HG02763 (cell line): Measurements from ENCODE around the gene DACH1.

ENCODE experiments used
- ATAC-seq: cut with Tn5 transposase; IDR thresholded peaks from one replicate; pipeline ENCODE4 v1.9.1; 2021; ENCODE audit warnings: mild to moderate bottlenecking, moderate library complexity; ENCODE audit not compliant: unreplicated experiment

DACH1 gene

DNA sequence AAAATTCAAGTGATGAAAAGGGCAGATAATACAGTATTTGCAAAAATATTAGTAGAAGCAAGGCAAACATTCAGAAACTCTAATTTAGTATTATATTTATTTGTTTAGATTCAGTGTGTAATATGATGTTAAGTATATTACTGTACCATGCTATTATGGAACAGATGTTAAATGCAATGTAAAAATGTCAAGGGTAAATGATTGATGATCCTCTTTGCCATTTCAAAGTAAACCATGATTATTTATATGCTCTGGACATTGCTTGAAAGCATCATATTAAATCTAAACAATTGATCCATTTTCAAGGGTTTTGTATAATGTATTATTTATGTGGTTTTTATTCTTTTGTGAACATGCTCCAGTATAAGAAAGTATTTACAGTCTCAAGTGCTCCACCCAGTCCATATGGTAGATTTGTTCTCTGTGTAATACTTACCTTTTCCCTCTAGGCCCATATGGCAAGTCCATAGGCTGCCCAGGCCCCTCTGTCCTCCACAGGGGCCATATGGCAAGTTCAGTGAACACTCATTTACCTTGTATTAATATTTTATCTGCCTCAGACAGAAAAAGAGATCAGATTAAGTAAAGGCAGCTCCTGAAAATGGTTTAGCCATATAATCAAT is 353.5 kb downstream of the DACH1 start:
- ATAC-seq = no peak

DNA sequence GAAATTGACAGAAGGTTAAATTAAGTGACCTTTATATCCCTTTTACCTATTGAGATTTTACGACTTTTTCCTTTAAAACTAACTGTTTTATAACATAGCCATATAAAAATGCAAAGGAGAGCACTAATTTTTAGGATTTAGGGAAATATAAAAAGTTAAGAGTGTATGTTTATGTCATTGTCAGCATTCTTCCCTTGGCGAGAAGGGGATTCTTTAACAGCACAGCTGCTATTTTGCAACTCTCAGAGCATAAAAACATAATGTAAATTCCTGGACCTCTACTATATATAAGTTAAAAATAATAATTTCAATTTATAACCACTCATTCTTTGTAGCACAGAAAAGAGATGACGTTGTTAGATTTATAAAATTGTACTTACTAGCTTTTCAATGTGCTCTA is 363.2 kb downstream of the DACH1 start:
- ATAC-seq = no peak

GRCh38 chr13:71499944-71500514 is 367.0 kb downstream of the DACH1 start:
- no peak for ATAC-seq

DNA sequence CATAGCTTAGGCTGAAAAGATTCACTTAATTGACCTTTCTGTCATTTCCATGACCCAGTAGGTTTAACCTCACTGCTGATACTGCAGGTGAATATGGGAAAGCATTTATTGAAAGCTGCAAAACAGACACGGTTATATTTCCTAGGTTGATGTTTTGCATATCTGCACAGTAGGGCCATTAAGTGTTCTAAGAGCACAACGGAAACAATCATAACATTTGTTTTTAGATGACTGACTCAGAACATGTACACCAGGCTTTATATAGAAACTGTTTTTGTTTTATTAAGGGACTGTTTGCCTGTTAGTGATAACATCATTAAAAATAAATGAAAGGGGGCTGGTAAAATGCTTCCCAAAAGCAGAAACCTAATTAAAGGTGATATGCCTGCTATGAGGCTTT is 367.8 kb downstream of the DACH1 start:
- no peak for ATAC-seq

- ATAC-seq = no peak
Observed at GRCh38 chr13:71493189-71493588, 373.8 kb downstream of the DACH1 start.

DNA sequence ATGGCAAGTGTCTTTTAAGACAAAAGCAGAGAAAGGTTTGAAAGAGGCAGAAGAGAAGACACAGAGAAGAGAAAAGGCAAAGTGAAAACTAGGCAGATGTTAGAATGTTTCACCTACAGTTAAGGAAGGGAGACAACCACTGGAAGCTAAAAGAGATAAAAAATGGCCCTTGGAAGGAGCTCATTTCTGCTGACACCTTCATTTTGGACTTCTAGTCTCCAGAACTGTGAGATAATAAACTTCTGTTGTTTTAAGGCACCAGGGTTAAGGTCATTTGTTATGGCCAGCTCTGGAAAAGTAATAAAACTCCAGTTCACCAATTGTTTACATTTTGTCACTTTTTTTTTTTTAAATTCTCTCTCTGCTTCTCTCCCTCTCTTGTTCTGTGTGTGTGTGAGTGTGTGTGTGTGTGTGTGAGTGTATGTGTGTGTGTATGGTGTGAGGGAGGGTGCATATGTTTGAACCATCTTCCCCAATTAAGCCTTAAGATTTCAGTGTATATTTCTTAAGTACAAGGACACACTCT is 374.6 kb downstream of the DACH1 start:
- ATAC-seq = no peak

- no peak for ATAC-seq
Observed at GRCh38 chr13:71491010-71491409, 376.0 kb downstream of the DACH1 start.

GRCh38 chr13:71489041-71489440 is 378.0 kb downstream of the DACH1 start:
- no peak for ATAC-seq

DNA sequence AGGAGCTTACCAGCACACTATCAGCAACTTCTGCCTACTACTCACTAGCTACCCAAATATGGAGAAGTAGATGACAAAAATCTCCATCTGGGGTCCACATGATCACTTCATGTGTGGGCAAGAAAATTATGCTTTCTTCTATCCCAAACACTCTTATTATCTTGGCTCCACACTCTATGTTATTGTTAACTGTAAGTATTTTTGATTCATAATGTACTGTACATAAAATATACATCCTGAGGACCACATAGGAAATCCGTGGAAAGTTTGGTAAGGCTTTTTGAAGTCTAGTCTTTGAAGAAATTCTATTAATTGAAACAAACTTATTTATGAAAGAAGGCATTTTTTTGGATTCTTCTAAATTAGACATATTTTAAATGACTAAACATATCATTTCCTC is 378.8 kb downstream of the DACH1 start:
- ATAC-seq = no peak

- no peak for ATAC-seq
Observed at GRCh38 chr13:71485913-71486312, 381.1 kb downstream of the DACH1 start.

GRCh38 chr13:71483733-71484132 is 383.3 kb downstream of the DACH1 start:
- no peak for ATAC-seq

DNA sequence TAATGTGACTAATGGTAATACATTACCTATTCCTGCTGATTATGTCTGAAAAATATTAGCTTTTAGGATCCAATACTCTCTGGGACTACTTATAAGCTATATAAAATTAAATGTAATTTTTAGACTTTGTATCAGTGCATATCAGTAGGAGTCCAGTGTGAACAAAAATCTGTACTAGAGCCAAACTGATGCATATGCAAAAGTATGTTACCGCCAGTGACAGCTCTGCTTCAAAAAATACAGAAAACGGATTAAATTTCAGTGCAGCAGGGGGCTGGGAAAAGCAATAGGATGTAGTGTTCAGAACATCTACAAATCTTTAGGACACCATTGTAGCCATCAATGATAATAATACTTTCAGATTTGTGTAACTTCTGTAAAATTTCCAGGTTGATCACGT is 385.5 kb downstream of the DACH1 start:
- ATAC-seq = no peak

DNA sequence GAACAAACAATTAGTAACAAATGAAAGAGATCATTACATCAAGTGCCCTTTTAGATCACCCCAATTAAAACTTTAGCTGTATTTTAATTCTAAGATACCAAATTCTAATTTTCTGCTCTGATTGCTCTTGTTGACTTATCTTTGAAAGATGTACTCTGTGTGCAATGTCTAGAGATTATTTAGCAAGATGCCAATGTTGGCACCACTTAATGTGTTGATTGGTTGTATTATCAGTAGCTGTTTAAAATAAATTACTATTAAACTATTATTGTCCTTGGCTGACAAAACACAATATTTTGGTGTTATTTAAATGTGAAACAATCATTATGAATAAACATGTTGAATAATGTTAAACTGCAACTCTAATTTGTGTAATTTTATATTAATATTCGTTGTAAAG is 386.0 kb downstream of the DACH1 start:
- ATAC-seq = no peak

GRCh38 chr13:71477735-71478134 is 389.3 kb downstream of the DACH1 start:
- no peak for ATAC-seq

- ATAC-seq = no peak
Observed at GRCh38 chr13:71474936-71475335, 392.1 kb downstream of the DACH1 start.

DNA sequence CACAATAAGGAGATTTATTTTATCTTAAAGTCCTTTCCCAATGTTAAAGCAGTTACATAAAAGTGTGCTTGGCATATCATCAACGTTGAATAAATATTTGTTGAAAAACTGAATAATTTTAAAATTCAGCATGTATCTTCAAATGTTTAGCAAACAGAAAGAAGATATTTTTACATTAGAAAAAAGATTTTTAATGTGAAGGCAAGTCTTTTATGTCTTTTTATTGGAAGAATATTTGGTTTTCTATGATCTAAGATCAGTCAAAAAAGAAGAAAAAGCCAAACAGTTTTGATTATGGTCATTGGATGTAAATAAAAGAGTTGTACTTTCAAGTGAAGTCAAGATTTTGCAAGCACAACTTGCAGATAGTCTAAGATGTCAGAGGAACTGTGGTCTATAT is 397.4 kb downstream of the DACH1 start:
- ATAC-seq = no peak

GRCh38 chr13:71464686-71465085 is 402.3 kb downstream of the DACH1 start:
- ATAC-seq = no peak

DNA sequence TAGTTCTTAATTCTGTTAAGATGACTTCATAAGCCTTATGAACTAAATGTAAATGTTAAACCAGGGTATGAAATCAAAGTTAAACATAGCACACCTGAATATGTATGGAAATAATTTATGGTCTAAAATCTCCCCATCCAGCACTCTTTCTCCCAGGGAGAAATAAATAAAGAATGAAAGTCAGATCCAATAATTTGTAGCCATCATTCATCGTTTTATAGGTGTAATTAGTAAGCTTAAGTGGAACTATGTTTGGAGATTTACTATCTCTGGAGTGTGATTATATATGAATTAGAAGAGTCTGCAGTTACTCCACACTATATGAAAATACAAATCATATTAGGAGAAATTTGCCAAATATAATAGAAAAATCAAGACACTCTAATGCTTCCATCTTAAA is 405.1 kb downstream of the DACH1 start:
- no peak for ATAC-seq

- ATAC-seq = no peak
Observed at GRCh38 chr13:71460211-71460610, 406.8 kb downstream of the DACH1 start.

GRCh38 chr13:71459708-71460107 is 407.3 kb downstream of the DACH1 start:
- no peak for ATAC-seq

DNA sequence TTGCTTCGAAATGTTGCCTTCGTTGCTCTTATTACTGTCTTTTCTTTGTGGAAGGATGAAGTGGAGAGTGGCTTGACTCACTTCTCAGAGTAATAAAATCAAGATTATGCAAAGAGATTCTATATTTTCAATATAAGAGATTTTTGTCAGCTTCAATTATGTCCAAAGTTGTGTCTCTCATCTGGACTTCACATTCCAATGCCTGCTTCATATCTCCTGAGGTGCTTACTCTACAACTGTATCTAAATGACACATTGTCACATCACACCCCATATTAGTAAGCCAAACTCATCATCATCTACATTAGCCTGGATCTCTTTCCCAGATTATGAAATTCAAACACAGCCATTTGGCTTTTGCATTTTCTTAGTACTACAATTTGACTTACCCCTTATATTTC is 409.4 kb downstream of the DACH1 start:
- ATAC-seq = no peak

DNA sequence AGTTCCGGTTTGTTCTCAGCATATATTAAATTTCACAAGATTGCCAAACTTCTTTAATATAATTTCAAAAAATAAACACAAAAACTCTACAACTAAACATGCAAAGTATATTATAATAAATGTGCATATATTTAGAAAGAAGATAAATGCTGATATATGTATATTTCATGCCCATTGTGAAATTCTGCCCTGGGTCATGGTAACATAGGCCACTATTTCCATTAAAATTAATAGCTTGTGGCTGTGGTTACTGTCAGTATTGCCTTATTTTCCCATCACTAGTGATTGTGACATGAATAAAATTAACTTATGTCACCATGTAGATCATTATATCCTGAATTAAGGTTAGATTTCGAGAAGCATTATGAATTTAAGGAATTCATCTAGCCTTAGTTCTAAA is 410.9 kb downstream of the DACH1 start:
- ATAC-seq = no peak

GRCh38 chr13:71454509-71454908 is 412.5 kb downstream of the DACH1 start:
- no peak for ATAC-seq
